Neutrophil (primary cell): ENCODE data around the gene GATA3.

ENCODE experiments used
- H3K27ac ChIP-seq: fragments of 200-600 bp; sonication (generic); 2 replicates; pipeline ENCODE4 v1.5.1; 2016; ENCODE audit warnings: mild to moderate bottlenecking, moderate library complexity
- H3K27me3 ChIP-seq: fragments of 200-600 bp; sonication (generic); 2 replicates; pipeline ENCODE4 v1.6.0; 2016; ENCODE audit warnings: mild to moderate bottlenecking
- H3K36me3 ChIP-seq: fragments of 200-600 bp; sonication (generic); 2 replicates; pipeline ENCODE4 v1.5.1; 2017
- H3K4me1 ChIP-seq, 2 experiments: fragments of 200-600 bp in 1 of 2; sonication (generic) in 1 of 2; 1 replicate in 1 of 2; 2 replicates in 1 of 2; pipeline versions ENCODE4 v1.5.1 to v1.6.1; 2013 to 2016; ENCODE audit warnings: low read depth in 1 of 2, low read length in 1 of 2, mild to moderate bottlenecking in 1 of 2, moderate library complexity in 1 of 2; ENCODE audit not compliant: control insufficient read depth in 1 of 2, insufficient read depth in 1 of 2
- H3K4me3 ChIP-seq, 2 experiments: fragments of 200-600 bp in 1 of 2; sonication (generic) in 1 of 2; 1 replicate in 1 of 2; 2 replicates in 1 of 2; pipeline ENCODE4 v1.5.1; 2013 to 2016; ENCODE audit warnings: low read depth in 1 of 2, low read length in 1 of 2, mild to moderate bottlenecking in 1 of 2, moderate library complexity in 1 of 2
- H3K9me3 ChIP-seq: fragments of 200-600 bp; sonication (generic); 2 replicates; pipeline ENCODE4 v1.5.1; 2016
- TF ChIP-seq, protein P1 (sequence below): fragments of 200-600 bp; sonication (generic); IDR thresholded peaks from 2 replicates; pipeline ENCODE4 v1.5.1; 2016; ENCODE audit warnings: antibody characterized with exemption

GATA3 gene

DNA sequence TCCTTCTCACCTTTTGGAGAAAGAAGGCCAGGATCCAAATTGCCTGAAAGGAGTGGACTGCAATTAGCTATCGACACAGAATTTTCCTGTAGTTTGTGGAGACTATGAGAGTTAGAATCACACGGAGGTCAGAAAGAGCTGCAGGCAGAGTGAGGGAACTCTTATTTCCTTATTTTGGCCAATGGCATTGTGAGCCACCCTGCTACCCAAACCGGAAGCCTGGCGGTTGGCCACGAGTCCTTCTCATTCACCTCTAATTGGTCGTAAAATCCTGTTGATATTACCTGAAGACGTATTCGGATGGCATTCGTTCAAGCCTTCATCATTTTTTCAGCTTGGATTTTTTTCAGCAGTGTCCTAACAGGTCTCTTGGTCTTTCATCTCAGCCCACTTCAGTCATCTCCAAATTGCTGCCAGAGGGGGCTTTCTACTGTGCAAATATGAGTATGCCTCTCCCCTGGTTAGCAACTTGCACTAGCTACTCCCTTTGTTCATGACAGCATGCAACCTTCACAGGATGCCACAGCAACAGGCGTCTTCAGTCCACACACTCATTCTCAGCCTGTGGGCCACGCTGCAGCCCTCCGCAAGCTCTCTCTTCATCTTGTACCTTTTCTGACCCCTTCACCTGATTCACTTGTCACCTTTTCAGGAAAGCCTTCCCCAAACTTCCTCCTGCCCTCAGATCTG, 66.9 kb downstream of the GATA3 start:
- H3K27me3 ChIP-seq = peaks cover 5% of the 10 kb centered on the region

DNA sequence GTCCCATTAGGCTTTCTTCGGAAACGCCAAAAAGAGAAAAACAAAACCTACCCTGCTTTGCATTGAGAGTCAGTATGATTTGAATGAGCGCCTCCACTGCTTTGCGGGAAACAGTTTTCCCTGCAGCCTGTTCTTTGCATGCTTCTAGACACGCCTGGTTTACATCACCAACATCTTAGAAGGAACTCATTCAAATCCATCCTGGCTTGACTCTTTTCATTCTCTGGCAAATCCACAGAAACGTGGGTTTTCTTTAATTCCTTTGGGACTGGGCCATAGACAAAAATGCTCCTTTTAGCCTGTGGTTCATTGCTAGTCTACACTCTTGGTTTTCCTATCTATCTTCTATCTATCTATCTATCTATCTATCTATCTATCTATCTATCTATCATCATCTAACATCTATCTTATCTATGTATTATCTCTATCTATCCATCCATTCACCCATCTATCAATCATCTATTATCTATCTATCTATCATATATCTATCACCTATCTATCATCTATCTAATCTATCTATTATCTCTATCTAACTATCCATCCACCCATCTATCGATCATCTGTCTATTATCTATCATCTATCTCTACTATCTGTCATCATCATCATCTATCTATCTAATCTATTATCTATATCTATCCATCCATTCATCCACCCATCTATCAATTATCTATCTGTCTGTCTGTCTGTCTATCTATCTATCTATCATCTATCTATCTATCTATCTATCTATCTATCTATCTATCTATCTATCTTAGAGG, 68.3 kb downstream of the GATA3 start:
- Histone ChIP-seq H3K9me3 (no peaks in the 10 kb centered on the region), H3K4me3 (no peak overlapping the region)
- TF ChIP-seq, protein P1, sequence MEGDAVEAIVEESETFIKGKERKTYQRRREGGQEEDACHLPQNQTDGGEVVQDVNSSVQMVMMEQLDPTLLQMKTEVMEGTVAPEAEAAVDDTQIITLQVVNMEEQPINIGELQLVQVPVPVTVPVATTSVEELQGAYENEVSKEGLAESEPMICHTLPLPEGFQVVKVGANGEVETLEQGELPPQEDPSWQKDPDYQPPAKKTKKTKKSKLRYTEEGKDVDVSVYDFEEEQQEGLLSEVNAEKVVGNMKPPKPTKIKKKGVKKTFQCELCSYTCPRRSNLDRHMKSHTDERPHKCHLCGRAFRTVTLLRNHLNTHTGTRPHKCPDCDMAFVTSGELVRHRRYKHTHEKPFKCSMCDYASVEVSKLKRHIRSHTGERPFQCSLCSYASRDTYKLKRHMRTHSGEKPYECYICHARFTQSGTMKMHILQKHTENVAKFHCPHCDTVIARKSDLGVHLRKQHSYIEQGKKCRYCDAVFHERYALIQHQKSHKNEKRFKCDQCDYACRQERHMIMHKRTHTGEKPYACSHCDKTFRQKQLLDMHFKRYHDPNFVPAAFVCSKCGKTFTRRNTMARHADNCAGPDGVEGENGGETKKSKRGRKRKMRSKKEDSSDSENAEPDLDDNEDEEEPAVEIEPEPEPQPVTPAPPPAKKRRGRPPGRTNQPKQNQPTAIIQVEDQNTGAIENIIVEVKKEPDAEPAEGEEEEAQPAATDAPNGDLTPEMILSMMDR = no peak

More for the DNA sequence above, 66.9 kb downstream of the GATA3 start:
- Histone ChIP-seq H3K4me1 (no peaks in the 10 kb centered on the region), H3K9me3 (no peaks in the 10 kb centered on the region), H3K4me3 (no peak overlapping the region), H3K36me3 (no peaks in the 10 kb centered on the region), H3K27ac (no peak overlapping the region)
- TF ChIP-seq, protein P1 = no peak

DNA sequence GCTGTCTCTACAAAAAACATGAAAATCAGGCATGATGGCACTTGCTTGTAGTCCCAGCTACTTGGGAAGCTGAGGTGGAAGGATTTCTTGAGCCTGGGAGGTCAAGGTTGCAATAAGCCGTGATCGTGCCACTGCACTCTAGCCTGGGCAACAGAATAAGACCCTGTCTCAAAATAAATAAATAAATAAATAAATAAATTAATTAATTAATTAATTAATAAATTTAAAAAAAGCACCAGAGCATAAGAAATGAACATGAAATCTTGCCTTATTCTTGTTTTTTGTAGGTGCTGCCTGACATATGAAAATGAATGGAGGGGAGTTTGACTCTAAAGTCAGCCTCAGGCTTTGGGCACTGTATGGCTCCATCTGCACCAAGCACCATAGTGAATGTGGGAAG, 69.9 kb downstream of the GATA3 start:
- Histone ChIP-seq H3K27me3 (peaks cover 5% of the 10 kb centered on the region), H3K36me3 (no peaks in the 10 kb centered on the region), H3K4me1 (no peaks in the 10 kb centered on the region), H3K27ac (no peak overlapping the region), H3K4me3 (no peak overlapping the region), H3K9me3 (no peaks in the 10 kb centered on the region)
- TF ChIP-seq, protein P1 = no peak

More for the DNA sequence above, 68.3 kb downstream of the GATA3 start:
- H3K4me1 ChIP-seq = no peaks in the 10 kb centered on the region
- H3K36me3 ChIP-seq = no peaks in the 10 kb centered on the region
- peaks cover 5% of the 10 kb centered on the region for H3K27me3 ChIP-seq
- H3K27ac ChIP-seq = no peak overlapping the region
